VCaP (cell line): Measurements from ENCODE around the gene DIAPH3.

Experiments
- H3K27ac ChIP-seq: fragments of 450-650 bp; 2 replicates; pipeline ENCODE4 v1.5.1; 2017
- CTCF ChIP-seq: fragments of 450-650 bp; conservative IDR thresholded peaks from 2 replicates; pipeline ENCODE4 v1.5.1; 2017; ENCODE audit warnings: mild to moderate bottlenecking, moderate library complexity

DIAPH3 gene

GRCh38 chr13:59801107-59801880, 362.4 kb downstream of the DIAPH3 start:
- H3K27ac ChIP-seq = no peak overlapping the region
- TF ChIP-seq CTCF = no peak

- no peak for TF ChIP-seq CTCF
- no peak overlapping the region for H3K27ac ChIP-seq
These were observed 370.6 kb downstream of the DIAPH3 start for GRCh38 chr13:59793107-59793506.

DNA sequence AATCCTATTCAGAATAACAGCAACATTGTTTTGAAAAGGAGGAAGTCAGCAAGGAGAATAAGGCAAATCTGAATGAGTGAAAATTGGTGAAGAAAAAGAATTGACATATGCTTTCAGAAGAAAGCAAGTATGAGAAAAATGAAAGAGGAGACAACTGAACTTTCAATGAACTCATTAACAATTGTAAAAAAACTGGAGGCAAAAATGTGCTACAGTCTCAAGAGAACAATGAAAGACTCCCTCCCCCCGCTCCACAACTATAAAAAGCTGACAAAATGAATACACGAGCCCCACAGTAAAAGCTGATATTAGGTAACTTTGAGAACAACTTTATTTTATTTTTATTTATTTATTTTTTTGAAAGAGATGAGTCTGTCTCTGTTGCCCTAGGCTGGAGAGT, 373.1 kb downstream of the DIAPH3 start:
- TF ChIP-seq CTCF = no peak
- H3K27ac ChIP-seq = no peak overlapping the region

GRCh38 chr13:59789558-59789957, 374.2 kb downstream of the DIAPH3 start:
- no peak for TF ChIP-seq CTCF

DNA sequence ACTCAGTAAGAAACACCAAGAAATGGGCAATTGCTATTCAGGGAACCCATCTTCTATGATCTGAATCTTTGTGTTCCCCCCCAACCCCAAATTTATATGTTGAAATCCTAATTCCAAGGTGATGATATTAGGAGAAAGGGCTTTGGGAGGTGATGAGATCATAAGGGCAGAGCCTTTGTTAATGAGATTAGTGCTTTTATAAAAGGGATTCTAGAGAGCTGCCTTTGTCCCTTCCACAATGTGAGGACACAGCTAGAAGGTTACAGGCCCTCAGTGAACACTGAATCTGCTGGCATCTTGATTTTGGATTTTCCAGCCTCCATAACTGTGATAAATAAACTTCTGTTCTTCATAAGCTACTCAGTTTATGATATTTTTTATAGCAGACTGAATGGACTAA, 376.0 kb downstream of the DIAPH3 start:
- TF ChIP-seq CTCF = no peak
- H3K27ac ChIP-seq = no peak overlapping the region

More at GRCh38 chr13:59789558-59789957, 374.2 kb downstream of the DIAPH3 start:
- no peak overlapping the region for H3K27ac ChIP-seq

GRCh38 chr13:59782696-59783095, 381.0 kb downstream of the DIAPH3 start:
- H3K27ac ChIP-seq = no peak overlapping the region
- TF ChIP-seq CTCF = no peak

- no peak for TF ChIP-seq CTCF
- H3K27ac ChIP-seq = no peak overlapping the region
These were observed 383.7 kb downstream of the DIAPH3 start for GRCh38 chr13:59780058-59780457.
